GM19025 (cell line): Measurements from ENCODE around the gene SLC16A9.
"Not testable (repeated sequence)": the region's sequence is repeated elsewhere in the genome, so short reads cannot be mapped to it uniquely, and the experiment has no call there.

Source experiments
- ATAC-seq: cut with Tn5 transposase; IDR thresholded peaks from one replicate; pipeline ENCODE4 v1.9.1; 2021; ENCODE audit warnings: mild to moderate bottlenecking, low read depth, moderate library complexity; ENCODE audit not compliant: unreplicated experiment

The SLC16A9 gene

DNA sequence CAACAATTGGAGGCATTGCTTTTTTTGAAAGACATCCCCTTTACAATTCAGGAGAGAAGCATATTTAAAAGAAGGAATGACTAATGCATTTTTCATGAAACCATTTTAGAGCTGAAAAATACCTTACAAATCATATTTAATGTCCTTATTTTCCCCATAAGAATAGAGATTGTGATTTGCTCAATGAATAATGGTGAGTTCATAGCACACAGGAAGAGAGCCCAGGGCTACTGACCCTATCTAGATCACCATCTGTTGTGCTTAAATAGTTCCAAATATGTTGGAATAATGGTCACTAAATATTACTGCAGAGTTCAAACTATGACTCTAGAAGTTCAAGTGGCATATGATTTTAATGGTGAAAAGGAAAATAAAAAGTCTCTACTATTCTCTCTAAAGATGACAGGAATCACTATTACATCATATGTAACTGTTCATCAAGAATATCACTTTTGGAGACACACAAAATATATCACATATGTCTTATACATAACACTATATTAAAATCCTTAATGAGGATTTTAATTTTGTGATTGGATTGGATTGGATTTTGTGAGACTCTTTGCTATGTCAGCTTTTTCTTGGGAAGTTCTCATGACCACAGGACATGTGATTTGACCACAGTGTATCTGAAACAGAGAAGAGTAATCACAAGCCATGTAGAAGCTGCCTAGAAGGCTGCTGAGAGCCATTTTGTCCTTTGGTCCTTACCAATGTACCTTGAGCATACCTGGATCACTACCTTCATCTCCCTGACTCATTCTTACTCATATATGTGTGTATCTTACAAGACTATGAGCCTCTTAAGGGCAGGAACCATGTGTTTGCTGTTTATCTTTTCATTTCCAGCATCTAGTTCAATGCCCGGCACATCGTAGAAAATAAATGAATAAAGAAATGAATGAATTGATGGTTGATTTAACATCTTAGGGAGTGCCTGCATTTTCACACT is 26.4 kb downstream of the SLC16A9 start:
- ATAC-seq: no peak

GRCh38 chr10:59680199-59680598 is 29.5 kb downstream of the SLC16A9 start:
- no peak for ATAC-seq

- ATAC-seq: peak; percentile 45
Observed at GRCh38 chr10:59678884-59679301, 30.8 kb downstream of the SLC16A9 start.

GRCh38 chr10:59677253-59677831 is 32.3 kb downstream of the SLC16A9 start:
- ATAC-seq: no peak

GRCh38 chr10:59675812-59676211 is 33.8 kb downstream of the SLC16A9 start:
- ATAC-seq: no peak

DNA sequence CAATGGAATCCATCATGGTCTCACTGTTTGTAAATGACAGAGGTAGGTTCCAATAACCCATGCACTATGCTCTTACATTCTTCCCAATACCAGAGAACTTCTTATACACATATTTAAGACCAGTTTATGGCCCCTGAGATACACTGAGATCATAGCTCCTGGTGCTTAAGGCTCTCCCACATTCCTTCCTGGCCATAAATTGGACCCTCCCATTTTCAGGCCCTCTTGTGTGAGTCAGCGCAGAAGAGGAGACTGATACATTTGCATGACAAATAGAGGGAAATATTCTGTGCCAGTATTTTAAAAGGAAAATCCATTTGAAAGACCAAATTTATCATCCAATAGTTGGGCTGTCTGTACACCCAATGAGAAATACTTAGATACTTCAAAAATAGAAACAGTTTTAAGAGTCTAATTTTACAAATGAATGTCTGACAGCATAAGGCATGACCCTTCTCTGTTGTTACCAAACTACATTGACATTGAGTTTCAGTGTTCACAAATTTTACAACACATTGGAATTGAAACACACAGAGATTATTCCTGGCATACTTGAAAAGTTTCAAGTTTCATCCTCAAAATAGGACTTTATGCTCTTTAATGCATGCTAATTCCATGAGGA is 35.3 kb downstream of the SLC16A9 start:
- ATAC-seq: no peak

GRCh38 chr10:59672150-59672875 is 37.3 kb downstream of the SLC16A9 start:
- no peak for ATAC-seq

- ATAC-seq: no peak
Observed at GRCh38 chr10:59670269-59670668, 39.4 kb downstream of the SLC16A9 start.

DNA sequence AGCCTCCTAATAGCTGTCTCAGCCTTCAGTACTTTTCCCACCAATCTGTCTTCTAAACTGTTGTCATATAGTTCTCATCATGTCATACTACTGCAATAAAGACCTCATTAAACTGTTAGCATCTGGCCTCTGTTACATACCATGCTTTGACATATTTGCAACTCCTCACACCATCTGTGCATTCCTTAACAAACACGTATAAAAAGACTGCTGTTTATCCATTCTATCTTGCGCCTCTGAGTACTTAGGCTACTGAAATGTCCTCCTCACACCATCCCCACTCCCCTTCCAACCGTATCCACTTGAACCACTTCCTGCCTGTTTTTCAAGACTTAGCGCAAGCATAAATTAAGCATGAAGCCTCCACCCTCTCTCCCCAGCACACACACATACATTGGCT is 41.6 kb downstream of the SLC16A9 start:
- no peak for ATAC-seq

DNA sequence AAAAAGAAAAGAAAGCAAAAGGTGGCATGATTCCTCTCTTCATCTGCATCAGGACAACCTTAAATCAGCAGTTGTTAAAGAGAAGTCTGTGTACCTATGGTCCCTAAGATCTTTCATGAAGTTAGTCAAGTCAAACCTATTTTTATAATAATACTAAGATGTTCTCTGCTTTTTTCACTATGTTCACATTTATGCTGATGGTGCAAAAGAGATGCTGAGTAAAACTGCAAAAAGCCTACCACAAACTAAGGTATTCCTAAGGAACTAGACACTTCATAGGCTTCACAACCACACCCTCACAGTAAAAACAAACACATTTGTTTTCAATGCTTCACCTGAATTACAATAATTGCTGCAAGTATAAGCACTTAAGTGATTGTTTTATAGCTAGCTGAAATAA is 43.3 kb downstream of the SLC16A9 start:
- no peak for ATAC-seq

DNA sequence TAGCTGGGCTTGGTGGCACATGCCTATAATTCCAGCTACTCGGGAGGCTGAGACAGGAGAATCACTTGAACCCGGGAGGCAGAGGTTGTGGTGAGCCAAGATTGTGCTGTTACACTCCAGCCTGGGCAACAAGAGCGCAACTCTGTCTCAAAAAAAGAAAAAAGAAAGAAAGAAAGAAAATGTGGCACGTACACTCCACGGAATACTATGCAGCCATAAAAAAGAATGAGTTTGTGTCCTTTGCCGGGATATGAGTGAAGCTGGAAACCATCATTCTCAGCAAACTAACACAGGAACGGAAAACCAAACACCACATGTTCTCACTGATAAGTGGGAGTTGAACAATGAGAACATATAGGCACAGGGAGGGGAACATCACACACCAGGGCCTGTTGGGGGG is 46.4 kb downstream of the SLC16A9 start:
- ATAC-seq: not testable (repeated sequence)

GRCh38 chr10:59657724-59658123 is 51.9 kb downstream of the SLC16A9 start:
- ATAC-seq: no peak

GRCh38 chr10:59655309-59655708 is 54.3 kb downstream of the SLC16A9 start:
- ATAC-seq: no peak

GRCh38 chr10:59654007-59654406 is 55.6 kb downstream of the SLC16A9 start:
- ATAC-seq: no peak

DNA sequence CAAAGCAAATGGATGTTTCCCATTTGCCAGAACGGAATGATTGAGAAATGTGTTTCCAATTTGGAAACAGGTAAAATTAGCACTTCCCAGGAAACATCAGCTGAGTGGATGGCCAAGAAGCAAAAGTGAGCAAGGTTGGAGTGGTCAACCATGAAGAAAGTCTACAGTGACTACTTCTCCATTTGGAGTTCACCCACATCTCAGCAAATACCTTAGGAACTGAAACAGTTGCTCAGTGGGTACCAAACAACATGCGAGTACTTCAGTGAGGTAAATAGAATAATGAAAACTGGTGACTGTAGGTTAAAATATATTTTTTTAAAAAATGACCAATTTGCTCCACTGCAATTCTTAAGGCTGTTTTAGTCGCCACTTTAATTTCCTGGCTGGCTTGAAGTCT is 57.7 kb downstream of the SLC16A9 start:
- no peak for ATAC-seq

- ATAC-seq: no peak
Observed at GRCh38 chr10:59649606-59650346, 59.9 kb downstream of the SLC16A9 start.

DNA sequence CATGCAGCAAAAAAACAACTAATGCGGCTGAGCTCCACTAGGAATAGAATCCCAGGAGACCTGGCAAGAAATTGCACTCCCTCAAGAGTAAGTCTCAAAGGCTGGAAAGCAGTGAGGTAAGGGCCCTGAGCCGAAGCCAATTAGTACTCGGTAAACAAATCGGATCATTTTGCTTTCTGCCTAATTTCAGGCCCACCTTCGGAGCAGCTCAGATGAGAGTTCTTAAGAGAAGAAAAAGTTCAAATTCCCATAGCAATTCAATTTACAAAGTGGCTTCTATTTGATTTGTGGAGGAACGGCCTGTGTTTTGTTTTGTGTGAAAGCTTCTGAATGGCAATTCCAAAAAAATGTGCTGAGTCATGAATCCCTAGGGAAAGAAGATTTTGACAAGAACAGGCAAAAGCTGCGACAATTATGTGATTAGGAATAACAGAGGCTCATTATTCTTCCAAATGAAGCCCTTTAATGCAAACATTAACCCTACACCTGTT is 60.9 kb downstream of the SLC16A9 start:
- ATAC-seq: no peak

DNA sequence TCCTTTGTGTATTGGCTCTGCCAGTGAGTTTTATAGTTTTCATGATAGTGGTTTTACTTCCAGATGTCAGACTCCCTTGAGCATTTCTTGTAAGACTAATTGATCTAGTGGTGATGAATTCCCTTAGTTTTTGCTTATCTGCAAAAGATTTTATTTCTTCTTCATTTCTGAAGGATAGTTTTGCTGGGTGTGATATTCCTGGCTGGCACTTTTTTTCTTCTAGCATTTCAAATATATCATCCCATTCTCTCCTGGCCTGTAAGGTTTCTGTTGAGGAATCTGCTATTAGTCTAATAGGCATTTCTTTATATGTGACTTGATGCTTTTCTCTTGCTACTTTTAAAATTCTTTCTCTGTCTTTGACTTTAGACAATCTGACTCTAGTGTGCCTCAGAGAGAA is 64.8 kb downstream of the SLC16A9 start:
- no peak for ATAC-seq

GRCh38 chr10:59641688-59642087 is 68.0 kb downstream of the SLC16A9 start:
- not testable (repeated sequence) for ATAC-seq
